IPS DF 4.7 (cell line): ENCODE measurements around the gene SH3BGRL2.

Experiments used
- DNase-seq: peaks from one replicate; pipeline ENCODE4 v3.0.0-alpha.2; 2013; ENCODE audit warnings: low spot score; ENCODE audit errors: extremely low read depth

SH3BGRL2 gene

GRCh38 chr6:79694623-79695343, 63.7 kb downstream of the SH3BGRL2 start:
- no peak for DNase-seq

- no peak for DNase-seq
Observed at GRCh38 chr6:79697430-79697829, 66.3 kb downstream of the SH3BGRL2 start.

GRCh38 chr6:79699606-79700005, 68.5 kb downstream of the SH3BGRL2 start:
- DNase-seq, result no peak

GRCh38 chr6:79702691-79703090, 71.6 kb downstream of the SH3BGRL2 start:
- no peak for DNase-seq

GRCh38 chr6:79704200-79704599, 73.1 kb downstream of the SH3BGRL2 start:
- DNase-seq, result no peak

- DNase-seq, result no peak
Observed at GRCh38 chr6:79705456-79705995, 74.4 kb downstream of the SH3BGRL2 start.

- no peak for DNase-seq
Observed at GRCh38 chr6:79706527-79706926, 75.4 kb downstream of the SH3BGRL2 start.

GRCh38 chr6:79707621-79708020, 76.5 kb downstream of the SH3BGRL2 start:
- DNase-seq, result no peak

GRCh38 chr6:79708095-79708791, 77.1 kb downstream of the SH3BGRL2 start:
- no peak for DNase-seq

GRCh38 chr6:79710127-79710526, 79.0 kb downstream of the SH3BGRL2 start:
- DNase-seq, result no peak

- no peak for DNase-seq
Observed at GRCh38 chr6:79711167-79711566, 80.0 kb downstream of the SH3BGRL2 start.

GRCh38 chr6:79712144-79712543, 81.0 kb downstream of the SH3BGRL2 start:
- DNase-seq, result no peak

- DNase-seq, result no peak
Observed at GRCh38 chr6:79712616-79713135, 81.5 kb downstream of the SH3BGRL2 start.

- peak; percentile 44 for DNase-seq
Observed at GRCh38 chr6:79713701-79714322, 82.7 kb downstream of the SH3BGRL2 start.

- no peak for DNase-seq
Observed at GRCh38 chr6:79717989-79718388, 86.9 kb downstream of the SH3BGRL2 start.

- no peak for DNase-seq
Observed at GRCh38 chr6:79718509-79719247, 87.5 kb downstream of the SH3BGRL2 start.

- no peak for DNase-seq
Observed at GRCh38 chr6:79719248-79719960, 88.3 kb downstream of the SH3BGRL2 start.

GRCh38 chr6:79724816-79725215, 93.7 kb downstream of the SH3BGRL2 start:
- DNase-seq, result no peak

- DNase-seq, result no peak
Observed at GRCh38 chr6:79731471-79731870, 100.3 kb downstream of the SH3BGRL2 start.

GRCh38 chr6:79733388-79733787, 102.3 kb downstream of the SH3BGRL2 start:
- DNase-seq, result no peak

- no peak for DNase-seq
Observed at GRCh38 chr6:79734374-79734773, 103.2 kb downstream of the SH3BGRL2 start.
